Gastrocnemius medialis (tissue), 4 donors: Measurements from ENCODE around the gene ZP3.

Experiments
- POLR2A ChIP-seq, 2 donors: fragments of 450-650 bp; IDR thresholded peaks; one replicate each; pipeline ENCODE4 v1.6.1; 2017; ENCODE audit warnings: antibody characterized with exemption in 2 of 2, mild to moderate bottlenecking in 2 of 2, moderate library complexity in 2 of 2
- TF ChIP-seq, protein P1 (sequence below), 5 experiments: fragments of 450-650 bp in 3 of 5; fragments of 200-600 bp in 2 of 5; sonication (generic) in 2 of 5; IDR thresholded peaks in 4 of 5; conservative IDR thresholded peaks in 1 of 5; 1 replicate in 4 of 5; 2 replicates in 1 of 5; pipeline ENCODE4 v1.5.1; 2016 to 2019; ENCODE audit warnings: antibody characterized with exemption in 5 of 5, mild to moderate bottlenecking in 3 of 5, moderate library complexity in 3 of 5

DNA sequence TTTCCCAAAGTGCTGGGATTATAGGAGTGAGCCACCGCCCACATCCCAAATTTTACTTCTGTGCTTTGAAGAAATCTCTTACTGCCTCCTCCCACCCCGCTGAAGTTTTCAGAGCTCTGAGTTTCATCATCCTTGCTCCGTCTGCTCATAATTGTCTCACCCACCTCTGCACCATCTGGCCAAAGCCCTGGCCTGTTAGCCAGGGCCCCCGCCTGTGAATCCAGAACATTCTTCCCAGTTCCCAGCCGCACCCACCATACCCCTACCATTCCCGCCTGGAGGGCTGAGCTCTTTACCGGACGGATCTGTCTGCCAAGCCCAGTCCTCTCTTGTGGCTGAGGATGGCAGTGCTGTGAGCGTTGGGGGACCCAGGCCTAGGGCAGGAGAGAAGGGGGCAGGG lies 29.8 kb upstream of the ZP3 start:
- TF ChIP-seq, protein P1, sequence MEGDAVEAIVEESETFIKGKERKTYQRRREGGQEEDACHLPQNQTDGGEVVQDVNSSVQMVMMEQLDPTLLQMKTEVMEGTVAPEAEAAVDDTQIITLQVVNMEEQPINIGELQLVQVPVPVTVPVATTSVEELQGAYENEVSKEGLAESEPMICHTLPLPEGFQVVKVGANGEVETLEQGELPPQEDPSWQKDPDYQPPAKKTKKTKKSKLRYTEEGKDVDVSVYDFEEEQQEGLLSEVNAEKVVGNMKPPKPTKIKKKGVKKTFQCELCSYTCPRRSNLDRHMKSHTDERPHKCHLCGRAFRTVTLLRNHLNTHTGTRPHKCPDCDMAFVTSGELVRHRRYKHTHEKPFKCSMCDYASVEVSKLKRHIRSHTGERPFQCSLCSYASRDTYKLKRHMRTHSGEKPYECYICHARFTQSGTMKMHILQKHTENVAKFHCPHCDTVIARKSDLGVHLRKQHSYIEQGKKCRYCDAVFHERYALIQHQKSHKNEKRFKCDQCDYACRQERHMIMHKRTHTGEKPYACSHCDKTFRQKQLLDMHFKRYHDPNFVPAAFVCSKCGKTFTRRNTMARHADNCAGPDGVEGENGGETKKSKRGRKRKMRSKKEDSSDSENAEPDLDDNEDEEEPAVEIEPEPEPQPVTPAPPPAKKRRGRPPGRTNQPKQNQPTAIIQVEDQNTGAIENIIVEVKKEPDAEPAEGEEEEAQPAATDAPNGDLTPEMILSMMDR (IDR thresholded peaks at IDR 0.05 in 4 of 5, conservative IDR thresholded peaks at IDR 0.05 in 1 of 5) = no peak
- no peak for TF ChIP-seq POLR2A (IDR thresholded peaks at IDR 0.05)
